H1 (cell line): ENCODE results near the gene SLC6A19. TPM values are rescaled to one million over a fixed set of nuclear protein-coding genes. Genes with fewer than 3 reads are reported as not detected.

Source experiments
- CTCF ChIA-PET: fragments of 300-600 bp; sonication (Branson Sonifier 250); formaldehyde crosslinking; loops from one replicate; lab custom pipeline; 2021; ENCODE audit not compliant: partially characterized antibody; lab: Charles Lee
- POLR2A ChIA-PET: fragments of 300-600 bp; sonication (Branson Sonifier 250); formaldehyde crosslinking; loops from one replicate; lab custom pipeline; 2021; ENCODE audit warnings: inconsistent platforms; ENCODE audit not compliant: partially characterized antibody; lab: Charles Lee
- DNase-seq, 2 experiments: peaks; one replicate each; pipeline versions ENCODE4 v3.0.0 to v3.0.0-alpha.2; 2010 to 2022; ENCODE audit warnings: low spot score in 2 of 2, low read depth in 1 of 2, mixed read lengths in 1 of 2
- FAIRE-seq: peaks from 2 replicates; lab custom pipeline; 2011; peaks lifted over from hg19 to GRCh38; lab: Jason Lieb, UNC
- H2AFZ ChIP-seq: 2 replicates; pipeline ENCODE4 v1.8.1; 2012; ENCODE audit warnings: low read length, inconsistent platforms
- H2AK5ac ChIP-seq: 2 replicates; pipeline ENCODE4 v1.6.1; 2013; ENCODE audit warnings: low read depth, low read length
- H2BK120ac ChIP-seq: replicated peaks from 2 replicates; pipeline ENCODE3; 2013; ENCODE audit warnings: low read depth, low read length, inconsistent platforms
- H2BK12ac ChIP-seq: 2 replicates; pipeline ENCODE4 v1.6.1; 2013; ENCODE audit warnings: low read depth, low read length
- H2BK15ac ChIP-seq: 2 replicates; pipeline ENCODE4 v1.6.1; 2013; ENCODE audit warnings: low read length
- H2BK20ac ChIP-seq: 2 replicates; pipeline ENCODE4 v1.6.1; 2013; ENCODE audit warnings: low read length
- H2BK5ac ChIP-seq: 2 replicates; pipeline ENCODE4 v1.6.1; 2013; ENCODE audit warnings: low read depth, low read length
- H3K14ac ChIP-seq: 2 replicates; pipeline ENCODE4 v1.6.1; 2013; ENCODE audit warnings: inconsistent platforms; ENCODE audit not compliant: insufficient read length
- H3K18ac ChIP-seq: 2 replicates; pipeline ENCODE4 v1.6.1; 2013; ENCODE audit warnings: low read length; ENCODE audit errors: extremely low read depth
- H3K23ac ChIP-seq: 2 replicates; pipeline ENCODE4 v1.6.1; 2013; ENCODE audit warnings: inconsistent platforms; ENCODE audit not compliant: insufficient read length
- H3K23me2 ChIP-seq: 2 replicates; pipeline ENCODE4 v1.6.1; 2013; ENCODE audit warnings: low read depth, low read length
- H3K27ac ChIP-seq: 2 replicates; pipeline ENCODE4 v1.6.1; 2011; ENCODE audit warnings: low read depth, low read length, inconsistent platforms
- H3K27me3 ChIP-seq, 4 experiments: replicated peaks in 1 of 4; 1 replicate in 1 of 4; 2 replicates in 3 of 4; pipeline versions ENCODE4 v1.6.1 to v1.8.1; 2011 to 2013; ENCODE audit warnings: low read length in 3 of 4, mild to moderate bottlenecking in 3 of 4, inconsistent platforms in 2 of 4, mixed read lengths in 2 of 4, moderate library complexity in 1 of 4; ENCODE audit not compliant: control insufficient read depth in 3 of 4, insufficient read depth in 3 of 4; ENCODE audit errors: extremely low read depth in 1 of 4
- H3K36me3 ChIP-seq, 4 experiments: 2 replicates each; pipeline versions ENCODE4 v1.6.1 to v1.8.1; 2011 to 2013; ENCODE audit warnings: mild to moderate bottlenecking in 4 of 4, low read length in 3 of 4, moderate library complexity in 2 of 4, control low read depth in 1 of 4, inconsistent platforms in 1 of 4; ENCODE audit not compliant: insufficient read depth in 4 of 4, control insufficient read depth in 2 of 4
- H3K4ac ChIP-seq: replicated peaks from 2 replicates; pipeline ENCODE3; 2013; ENCODE audit warnings: low read length, low read depth, mixed read lengths, inconsistent platforms; ENCODE audit not compliant: insufficient read length
- H3K4me1 ChIP-seq, 4 experiments: replicated peaks in 1 of 4; 1 replicate in 1 of 4; 2 replicates in 3 of 4; pipeline versions ENCODE4 v1.6.1 to v1.8.1; 2011 to 2013; ENCODE audit warnings: low read length in 3 of 4, inconsistent platforms in 2 of 4, mixed read lengths in 1 of 4; ENCODE audit not compliant: insufficient read depth in 4 of 4, control insufficient read depth in 3 of 4
- H3K4me2 ChIP-seq, 2 experiments: 2 replicates each; pipeline versions ENCODE4 v1.6.1 to v1.8.1; 2011 to 2013; ENCODE audit warnings: low read depth in 2 of 2, low read length in 2 of 2, control low read depth in 1 of 2, inconsistent platforms in 1 of 2, mild to moderate bottlenecking in 1 of 2; ENCODE audit not compliant: insufficient read depth in 1 of 2
- H3K4me3 ChIP-seq, 4 experiments: fragments of 200-600, 300-600 bp in 1 of 4; sonication (generic), shearing (Covaris generic), sonication (Bioruptor Twin) in 1 of 4; 2 replicates each; pipeline versions ENCODE4 v1.5.1 to v1.8.1; 2011 to 2016; ENCODE audit warnings: low read length in 4 of 4, low read depth in 3 of 4, control low read depth in 2 of 4, inconsistent platforms in 2 of 4, mild to moderate bottlenecking in 2 of 4, mixed read lengths in 1 of 4, moderate library complexity in 1 of 4; ENCODE audit not compliant: insufficient read depth in 2 of 4; ENCODE audit errors: extremely low read depth in 1 of 4
- H3K56ac ChIP-seq: replicated peaks from 2 replicates; pipeline ENCODE3; 2013; ENCODE audit warnings: low read depth, mild to moderate bottlenecking, mixed read lengths, low read length, inconsistent platforms; ENCODE audit not compliant: insufficient read length
- H3K79me1 ChIP-seq: 2 replicates; pipeline ENCODE4 v1.6.1; 2013; ENCODE audit warnings: low read depth, low read length, control low read depth
- H3K79me2 ChIP-seq, 2 experiments: 2 replicates each; pipeline versions ENCODE4 v1.6.1 to v1.8.1; 2012 to 2013; ENCODE audit warnings: low read length in 2 of 2, mild to moderate bottlenecking in 2 of 2, inconsistent platforms in 1 of 2; ENCODE audit not compliant: insufficient read depth in 2 of 2, control insufficient read depth in 1 of 2
- H3K9ac ChIP-seq, 4 experiments: replicated peaks in 1 of 4; 1 replicate in 1 of 4; 2 replicates in 3 of 4; pipeline versions ENCODE4 v1.6.1 to v1.8.1; 2011 to 2013; ENCODE audit warnings: low read depth in 3 of 4, low read length in 3 of 4, control low read depth in 2 of 4, mild to moderate bottlenecking in 2 of 4, moderate library complexity in 2 of 4, inconsistent platforms in 1 of 4; ENCODE audit errors: extremely low read depth in 1 of 4
- H3K9me3 ChIP-seq, 2 experiments: 2 replicates each; pipeline versions ENCODE4 v1.6.1 to v1.8.1; 2012 to 2013; ENCODE audit warnings: mild to moderate bottlenecking in 2 of 2, moderate library complexity in 2 of 2, control low read depth in 1 of 2, inconsistent platforms in 1 of 2, low read depth in 1 of 2, low read length in 1 of 2, mixed read lengths in 1 of 2; ENCODE audit not compliant: insufficient read depth in 2 of 2
- H4K20me1 ChIP-seq, 2 experiments: replicated peaks in 1 of 2; 2 replicates each; pipeline versions ENCODE3 to v1.8.1; 2011 to 2013; ENCODE audit warnings: inconsistent platforms in 2 of 2, low read length in 2 of 2, mild to moderate bottlenecking in 1 of 2; ENCODE audit not compliant: insufficient read depth in 2 of 2, control insufficient read depth in 1 of 2
- H4K5ac ChIP-seq: 2 replicates; pipeline ENCODE4 v1.6.1; 2013; ENCODE audit warnings: low read length, low read depth, mixed read lengths, inconsistent platforms; ENCODE audit not compliant: insufficient read length
- H4K8ac ChIP-seq: 2 replicates; pipeline ENCODE4 v1.8.0; 2013; ENCODE audit warnings: mild to moderate bottlenecking, moderate library complexity, low read length, inconsistent platforms; ENCODE audit not compliant: insufficient read depth; ENCODE audit errors: extremely low read depth
- H4K91ac ChIP-seq: replicated peaks from 2 replicates; pipeline ENCODE3; 2013; ENCODE audit warnings: low read length, mixed read lengths, inconsistent platforms; ENCODE audit not compliant: insufficient read length
- ASH2L ChIP-seq: fragments of 200-600, 300-600 bp; sonication (generic); IDR thresholded peaks from one replicate; pipeline ENCODE4 v1.7.1; 2017; ENCODE audit warnings: low read length
- CBX5 ChIP-seq: fragments of 300-800, 300-1000 bp; sonication (generic); IDR thresholded peaks from 2 replicates; pipeline ENCODE4 v1.7.1; 2016; ENCODE audit warnings: antibody characterized with exemption, low read length, low read depth
- CHD1 ChIP-seq: IDR thresholded peaks from 2 replicates; pipeline ENCODE4 v1.6.1; 2012; ENCODE audit warnings: low read depth, low read length, improper control_type of control experiment
- EGR1 ChIP-seq: IDR thresholded peaks from 2 replicates; pipeline ENCODE4 v1.6.1; 2011; ENCODE audit warnings: low read depth, low read length, borderline replicate concordance
- HDAC2 ChIP-seq, 2 experiments: fragments of 300-600 bp in 1 of 2; sonication (generic) in 1 of 2; IDR thresholded peaks; 2 replicates each; pipeline ENCODE4 v1.6.1; 2011 to 2012; ENCODE audit warnings: low read depth in 2 of 2, low read length in 2 of 2, mild to moderate bottlenecking in 2 of 2, moderate library complexity in 2 of 2, borderline replicate concordance in 1 of 2, inconsistent platforms in 1 of 2
- KDM1A ChIP-seq: fragments of 200-600, 300-600 bp; sonication (generic); IDR thresholded peaks from 2 replicates; pipeline ENCODE4 v1.7.1; 2016; ENCODE audit warnings: mild to moderate bottlenecking, low read length, borderline replicate concordance
- NRF1 ChIP-seq: IDR thresholded peaks from 2 replicates; pipeline ENCODE4 v1.6.1; 2011; ENCODE audit warnings: mild to moderate bottlenecking, low read depth, low read length, improper control_type of control experiment
- RBBP5 ChIP-seq: IDR thresholded peaks from 2 replicates; pipeline ENCODE4 v1.7.1; 2012; ENCODE audit warnings: low read depth, mild to moderate bottlenecking, inconsistent platforms, low read length, moderate library complexity, borderline replicate concordance
- RNF2 ChIP-seq: fragments of 200-900, 300-1000 bp; sonication (generic); IDR thresholded peaks from 2 replicates; pipeline ENCODE4 v1.7.1; 2016; ENCODE audit warnings: borderline replicate concordance, low read depth, mild to moderate bottlenecking, antibody characterized with exemption, low read length; ENCODE audit not compliant: poor library complexity, severe bottlenecking; ENCODE audit errors: missing control alignments
- SAP30 ChIP-seq: fragments of 300-600 bp; sonication (generic); IDR thresholded peaks from 2 replicates; pipeline ENCODE4 v1.7.1; 2012; ENCODE audit warnings: low read length, moderate library complexity, mild to moderate bottlenecking, inconsistent platforms; ENCODE audit not compliant: insufficient read depth, insufficient replicate concordance
- SP2 ChIP-seq: IDR thresholded peaks from 2 replicates; pipeline ENCODE4 v1.6.1; 2012; ENCODE audit warnings: mild to moderate bottlenecking, low read length, inconsistent platforms
- ZNF274 ChIP-seq: IDR thresholded peaks from 2 replicates; pipeline ENCODE4 v1.7.0; 2012; ENCODE audit warnings: low read length, borderline replicate concordance; ENCODE audit errors: extremely low read depth
- WGBS, 2 experiments: shearing (Covaris generic) in 1 of 2; methylation state at CpG; one replicate each; pipeline versions ENCODE4 v1.1.6 to v1.1.7; 2013 to 2015; ENCODE audit warnings: low lambda C conversion rate in 2 of 2, mixed read lengths in 2 of 2, inconsistent platforms in 1 of 2, low coverage in 1 of 2, missing lambda C conversion rate in 1 of 2; ENCODE audit not compliant: insufficient replicate concordance in 2 of 2, insufficient coverage in 1 of 2, insufficient read length in 1 of 2; ENCODE audit errors: extremely low coverage in 1 of 2, missing lambda C conversion rate in 1 of 2; 5-methylcytosine and 5-hydroxymethylcytosine counted together
- polyA plus RNA-seq, 7 experiments: library from polyadenylated mRNA; depleted of rRNA in 3 of 7; stranded (reverse) in 5 of 7; unstranded in 2 of 7; fragments of >200 nt in 5 of 7; fragments of 200-250 nt in 2 of 7; gene quantifications; 1 replicate in 5 of 7; 2 replicates in 1 of 7; 4 replicates in 1 of 7; pipeline versions ENCODE4 v1.2.1 to v1.2.3, GENCODE V29; 2011 to 2013; ENCODE audit warnings: missing spikeins in 2 of 7, mixed read lengths in 2 of 7
- total RNA-seq: library from RNA; stranded (reverse); fragmentation: NEBNext Ultra II Directional; extraction: Animal tissue kit (Norgen Biotek cat#: 25700); gene quantifications from 2 replicates; pipeline ENCODE4 v1.2.1, GENCODE V29; 2021
- TF ChIP-seq, protein P1 (sequence below): IDR thresholded peaks from 2 replicates; pipeline ENCODE4 v1.6.1; 2012; ENCODE audit warnings: inconsistent platforms

Gene SLC6A19
- total and polyA plus RNA-seq, 2 of the 8 experiments (the other 6 are each of a cell fraction or from before 2014, with no cell fraction given): 0.02 TPM; not detected in 1

GRCh38 chr5:1244255-1244654 lies 42.9 kb downstream of the SLC6A19 start:
- 82% methylated on average over 17 of the region's 21 CpGs; no CpG with 5 or more reads in 1 of the 2 experiments for WGBS, 2 experiments
- no peak overlapping the region for H2AK5ac ChIP-seq
- no peak overlapping the region for H4K91ac ChIP-seq
- ChIA-PET CTCF (interaction anchor here (2.3 kb wide), 1 partner anchor 76 kb away, joined by 8 read pairs; no protein-coding TSS in a partner anchor), POLR2A (no interaction called here)
- H3K23ac ChIP-seq: no peak overlapping the region
- no peak overlapping the region for H2BK120ac ChIP-seq
- no peak overlapping the region for H2BK5ac ChIP-seq
- no peak overlapping the region for H4K5ac ChIP-seq
- H4K20me1 ChIP-seq: peaks cover 7 to 11% of the 10 kb centered on the region in 2 experiments
- peaks cover 0 to 9% (median under 1%) of the 10 kb centered on the region in 4 experiments; a peak in 5 of 7 replicates for H3K4me1 ChIP-seq
- H3K36me3 ChIP-seq: no peaks in the 10 kb centered on the region
- no peak overlapping the region for H3K4ac ChIP-seq
- no peaks in the 10 kb centered on the region for H3K79me1 ChIP-seq
- no peak overlapping the region for H4K8ac ChIP-seq
- no peaks in the 10 kb centered on the region for H3K79me2 ChIP-seq
- H3K9ac ChIP-seq: no peak overlapping the region
- H3K23me2 ChIP-seq: peaks cover 2% of the 10 kb centered on the region; the same call in 1 of the 2 replicates
- H3K4me2 ChIP-seq: no peak overlapping the region
- H3K4me3 ChIP-seq: no peak overlapping the region
- no peak overlapping the region for H2AFZ ChIP-seq
- no peak overlapping the region for H2BK20ac ChIP-seq
- H2BK12ac ChIP-seq: no peak overlapping the region
- no peak overlapping the region for H3K14ac ChIP-seq
- FAIRE-seq (no peak), DNase-seq (no peak)
- H3K27me3 ChIP-seq: no peaks in the 10 kb centered on the region; a peak in 1 of 7 replicates
- no peak overlapping the region for H3K18ac ChIP-seq
- no peak overlapping the region for H3K56ac ChIP-seq
- no peaks in the 10 kb centered on the region for H3K9me3 ChIP-seq
- H3K27ac ChIP-seq: no peak overlapping the region
- no peak overlapping the region for H2BK15ac ChIP-seq
- TF ChIP-seq ZNF274 (no peak), CBX5 (no peak), SP2 (no peak), RBBP5 (no peak), HDAC2 (IDR thresholded peaks at IDR 0.05; ENCODE audit: borderline replicate concordance in 1 of 2, low read depth in 2 of 2, low read length in 2 of 2) (no peak), SAP30 (no peak), EGR1 (no peak), CHD1 (no peak), KDM1A (no peak), NRF1 (no peak), RNF2 (no peak), ASH2L (no peak)
- TF ChIP-seq, protein P1, sequence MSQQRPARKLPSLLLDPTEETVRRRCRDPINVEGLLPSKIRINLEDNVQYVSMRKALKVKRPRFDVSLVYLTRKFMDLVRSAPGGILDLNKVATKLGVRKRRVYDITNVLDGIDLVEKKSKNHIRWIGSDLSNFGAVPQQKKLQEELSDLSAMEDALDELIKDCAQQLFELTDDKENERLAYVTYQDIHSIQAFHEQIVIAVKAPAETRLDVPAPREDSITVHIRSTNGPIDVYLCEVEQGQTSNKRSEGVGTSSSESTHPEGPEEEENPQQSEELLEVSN: no peak
